Cardiac muscle cell (in vitro differentiated cells and primary cell): ENCODE data around the gene WDR91. TPM values are rescaled to one million over a fixed set of nuclear protein-coding genes. Genes with fewer than 3 reads are reported as not detected.

ENCODE experiments used
- DNase-seq, 2 donors: peaks; one replicate each; pipeline versions ENCODE4 v3.0.0 to v3.0.0-alpha.2; 2010 to 2017; ENCODE audit warnings: low read depth in 1 of 2, low spot score in 1 of 2
- H3K27ac ChIP-seq: fragments of 200-600 bp; sonication (generic); 2 replicates; pipeline ENCODE4 v1.5.1; 2016
- H3K27me3 ChIP-seq: fragments of 200-600 bp; sonication (generic); 2 replicates; pipeline ENCODE4 v1.6.0; 2016; ENCODE audit warnings: control low read depth
- H3K36me3 ChIP-seq: fragments of 200-600 bp; sonication (generic); 2 replicates; pipeline ENCODE4 v1.5.1; 2016; ENCODE audit warnings: control low read depth
- H3K4me1 ChIP-seq: fragments of 200-600 bp; sonication (generic); 2 replicates; pipeline ENCODE4 v1.8.1; 2017; ENCODE audit warnings: low read depth, mild to moderate bottlenecking, mixed run types
- H3K4me3 ChIP-seq: fragments of 200-600 bp; sonication (generic); 2 replicates; pipeline ENCODE4 v1.5.1; 2016; ENCODE audit warnings: mild to moderate bottlenecking
- H3K9me3 ChIP-seq: fragments of 200-600 bp; sonication (generic); 2 replicates; pipeline ENCODE4 v1.5.1; 2017; ENCODE audit warnings: low read depth, mild to moderate bottlenecking, control low read depth
- CTCF ChIP-seq: IDR thresholded peaks from 2 replicates; pipeline ENCODE4 v1.5.1; 2012; ENCODE audit warnings: low read depth, mild to moderate bottlenecking, low read length
- polyA plus RNA-seq: library from polyadenylated mRNA; unstranded; fragments of >200 nt; fragmentation: Nextera tagmentation; extraction: Ambion mirVana; gene quantifications from 2 replicates; pipeline ENCODE4 v1.2.1, GENCODE V29; 2016
- total RNA-seq: library from RNA; depleted of rRNA; stranded (reverse); fragments of >200 nt; gene quantifications from 2 replicates; pipeline ENCODE4 v1.2.3, GENCODE V29; 2016

The WDR91 gene
- total and polyA plus RNA-seq, 2 experiments from 2014 or later, result 13.6 to 16.7 TPM

GRCh38 chr7:135181261-135181928 lies 29.9 kb downstream of the WDR91 start:
- peaks cover 4% of the 10 kb centered on the region for H3K9me3 ChIP-seq
- no peak for TF ChIP-seq CTCF

GRCh38 chr7:135180122-135180521 lies 31.2 kb downstream of the WDR91 start:
- H3K36me3 ChIP-seq, result peaks cover 2% of the 10 kb centered on the region

More at GRCh38 chr7:135181261-135181928, 29.9 kb downstream of the WDR91 start:
- no peak for DNase-seq
- H3K4me1 ChIP-seq, result no peaks in the 10 kb centered on the region
- H3K27ac ChIP-seq, result no peak overlapping the region
- H3K36me3 ChIP-seq, result peaks cover 14% of the 10 kb centered on the region
- no peak overlapping the region for H3K4me3 ChIP-seq
- H3K27me3 ChIP-seq, result no peaks in the 10 kb centered on the region

GRCh38 chr7:135179321-135179925 lies 31.9 kb downstream of the WDR91 start:
- H3K27me3 ChIP-seq, result no peaks in the 10 kb centered on the region
- no peak overlapping the region for H3K4me3 ChIP-seq
- peaks cover 4% of the 10 kb centered on the region for H3K9me3 ChIP-seq
- no peaks in the 10 kb centered on the region for H3K4me1 ChIP-seq
- TF ChIP-seq CTCF, result no peak
- no peak overlapping the region for H3K27ac ChIP-seq
- no peak for DNase-seq
- H3K36me3 ChIP-seq, result no peaks in the 10 kb centered on the region

More at GRCh38 chr7:135180122-135180521, 31.2 kb downstream of the WDR91 start:
- H3K4me3 ChIP-seq, result no peak overlapping the region
- H3K4me1 ChIP-seq, result no peaks in the 10 kb centered on the region
- DNase-seq, result no peak
- peaks cover 4% of the 10 kb centered on the region for H3K9me3 ChIP-seq
- TF ChIP-seq CTCF, result no peak
- no peaks in the 10 kb centered on the region for H3K27me3 ChIP-seq
- H3K27ac ChIP-seq, result no peak overlapping the region

- Histone ChIP-seq H3K27ac (no peak overlapping the region), H3K4me1 (no peaks in the 10 kb centered on the region), H3K9me3 (peaks cover 4% of the 10 kb centered on the region), H3K4me3 (no peak overlapping the region), H3K36me3 (no peaks in the 10 kb centered on the region), H3K27me3 (no peaks in the 10 kb centered on the region)
- TF ChIP-seq CTCF, result no peak
- DNase-seq, result no peak
Observed at GRCh38 chr7:135178364-135178763, 33.0 kb downstream of the WDR91 start.

GRCh38 chr7:135177028-135177696 lies 34.2 kb downstream of the WDR91 start:
- peaks cover 4% of the 10 kb centered on the region for H3K9me3 ChIP-seq
- H3K27me3 ChIP-seq, result no peaks in the 10 kb centered on the region
- DNase-seq, result no peak
- no peak overlapping the region for H3K27ac ChIP-seq
- no peak for TF ChIP-seq CTCF
- no peak overlapping the region for H3K4me3 ChIP-seq
- no peaks in the 10 kb centered on the region for H3K36me3 ChIP-seq
- H3K4me1 ChIP-seq, result no peaks in the 10 kb centered on the region
